ENCODE results near the gene CCT5. TPM values are rescaled to one million over a fixed set of nuclear protein-coding genes. Genes with fewer than 3 reads are reported as not detected.

Gene CCT5
- total RNA-seq = 10 to 100 TPM; 45.4 to 76.1 TPM

- Histone ChIP-seq H3K27ac (peak within 1 kb of the TSS; percentile 92 to 96 (median 95)), H3K9me3 (no peaks in the 10 kb centered on the region), H3K27me3 (no peaks in the 10 kb centered on the region), H3K36me3 (replicated peaks in 1 of 2; ENCODE audit: insufficient read depth in 1 of 2, low read depth in 2 of 2) (peaks cover 0 to 2% of the 10 kb centered on the region in 2 donors), H3K4me1 (peaks cover 32% of the 10 kb centered on the region), H3K4me3 (peak within 1 kb of the TSS; percentile 64 to 89)
- TF ChIP-seq POLR2A (IDR thresholded peaks at IDR 0.05) (peak; percentile 12 to 78 (median 70)), CTCF (IDR thresholded peaks at IDR 0.05) (peak in 1 of 7 experiments; percentile 21)
- ATAC-seq (peak; percentile 94), DNase-seq (peak; percentile 93 to 97 (median 95))
- WGBS, 2 donors = 0 to 1% methylated on average over 16 to 66 of the region's 67 CpGs
- intact Hi-C loops (cut with DNase I) = loop anchor here (10.0 kb wide), 2 partner anchors 135 to 705 kb away; partner anchors contain the start of gene SEMA5A
Measured at GRCh38 chr5:10249948-10250805, at the start of gene CCT5. CCT5 (plus strand) TSS chr5:10250280; CDS start chr5:10250341, 61 bp downstream.

GRCh38 chr5:10201223-10201868 is 48.7 kb upstream of the CCT5 start:
- whole genome bisulfite sequencing, 2 donors = 54 to 55% methylated on average over 4 of the region's 4 CpGs
- no peak for TF ChIP-seq POLR2A (IDR thresholded peaks at IDR 0.05)
- no peak for TF ChIP-seq CTCF (IDR thresholded peaks at IDR 0.05)
- no peak overlapping the region for H3K4me3 ChIP-seq
- no peak overlapping the region for H3K27ac ChIP-seq
- no peaks in the 10 kb centered on the region for H3K27me3 ChIP-seq
- ATAC-seq (no peak), DNase-seq (no peak)
- H3K9me3 ChIP-seq = no peaks in the 10 kb centered on the region
- intact Hi-C loops (cut with DNase I) = no loop called here
- H3K36me3 ChIP-seq (replicated peaks in 1 of 2; ENCODE audit: insufficient read depth in 1 of 2, low read depth in 2 of 2) = no peaks in the 10 kb centered on the region
- H3K4me1 ChIP-seq = no peaks in the 10 kb centered on the region

- 87 to 91% methylated on average over 3 of the region's 3 CpGs for WGBS, 2 donors
- no peaks in the 10 kb centered on the region for H3K9me3 ChIP-seq
- ATAC-seq = no peak
- TF ChIP-seq POLR2A (IDR thresholded peaks at IDR 0.05) = no peak
- TF ChIP-seq CTCF (IDR thresholded peaks at IDR 0.05) = no peak
- no peaks in the 10 kb centered on the region for H3K27me3 ChIP-seq
- no peak overlapping the region for H3K27ac ChIP-seq
- no peak for DNase-seq
- no peak overlapping the region for H3K4me3 ChIP-seq
- no peaks in the 10 kb centered on the region for H3K36me3 ChIP-seq (replicated peaks in 1 of 2; ENCODE audit: insufficient read depth in 1 of 2, low read depth in 2 of 2)
- no peaks in the 10 kb centered on the region for H3K4me1 ChIP-seq
- intact Hi-C loops (cut with DNase I) = no loop called here
Measured at GRCh38 chr5:10202089-10202910, 47.8 kb upstream of the CCT5 start.

- no peak overlapping the region for H3K4me3 ChIP-seq
- no peaks in the 10 kb centered on the region for H3K27me3 ChIP-seq
- WGBS, 2 donors = 97% methylated on average over 1 of the region's 1 CpG
- DNase-seq (no peak), ATAC-seq (no peak)
- no peaks in the 10 kb centered on the region for H3K4me1 ChIP-seq
- no peak overlapping the region for H3K27ac ChIP-seq
- intact Hi-C loops (cut with DNase I) = no loop called here
- H3K9me3 ChIP-seq = no peaks in the 10 kb centered on the region
- TF ChIP-seq POLR2A (IDR thresholded peaks at IDR 0.05) = no peak
- H3K36me3 ChIP-seq (replicated peaks in 1 of 2; ENCODE audit: insufficient read depth in 1 of 2, low read depth in 2 of 2) = no peaks in the 10 kb centered on the region
Measured at GRCh38 chr5:10209004-10209403, 41.1 kb upstream of the CCT5 start.

- intact Hi-C loops (cut with DNase I) = no loop called here
- TF ChIP-seq CTCF (IDR thresholded peaks at IDR 0.05) (no peak), POLR2A (IDR thresholded peaks at IDR 0.05) (no peak)
- no peak overlapping the region for H3K4me3 ChIP-seq
- no peaks in the 10 kb centered on the region for H3K9me3 ChIP-seq
- no peaks in the 10 kb centered on the region for H3K27me3 ChIP-seq
- WGBS, 2 donors = 58 to 67% methylated on average over 5 of the region's 5 CpGs
- no peak overlapping the region for H3K27ac ChIP-seq
- H3K4me1 ChIP-seq = no peaks in the 10 kb centered on the region
- H3K36me3 ChIP-seq (replicated peaks in 1 of 2; ENCODE audit: insufficient read depth in 1 of 2, low read depth in 2 of 2) = no peaks in the 10 kb centered on the region
- no peak for ATAC-seq
- DNase-seq = no peak
Measured at GRCh38 chr5:10213316-10213715, 36.8 kb upstream of the CCT5 start.

Data from body of pancreas (tissue), 4 donors.